ENCODE data around the gene LCE3E.
"Not testable (repeated sequence)": the region's sequence is repeated elsewhere in the genome, so short reads cannot be mapped to it uniquely, and the experiment has no call there.

Gene LCE3E

GRCh38 chr1:152577168-152577567, 10.6 kb upstream of the LCE3E start:
- no peak overlapping the region for H3K4me3 ChIP-seq (ENCODE audit: low read depth, low read length)
- no peak for TF ChIP-seq CTCF (IDR thresholded peaks at IDR 0.05; ENCODE audit: low read depth, low read length)

DNA sequence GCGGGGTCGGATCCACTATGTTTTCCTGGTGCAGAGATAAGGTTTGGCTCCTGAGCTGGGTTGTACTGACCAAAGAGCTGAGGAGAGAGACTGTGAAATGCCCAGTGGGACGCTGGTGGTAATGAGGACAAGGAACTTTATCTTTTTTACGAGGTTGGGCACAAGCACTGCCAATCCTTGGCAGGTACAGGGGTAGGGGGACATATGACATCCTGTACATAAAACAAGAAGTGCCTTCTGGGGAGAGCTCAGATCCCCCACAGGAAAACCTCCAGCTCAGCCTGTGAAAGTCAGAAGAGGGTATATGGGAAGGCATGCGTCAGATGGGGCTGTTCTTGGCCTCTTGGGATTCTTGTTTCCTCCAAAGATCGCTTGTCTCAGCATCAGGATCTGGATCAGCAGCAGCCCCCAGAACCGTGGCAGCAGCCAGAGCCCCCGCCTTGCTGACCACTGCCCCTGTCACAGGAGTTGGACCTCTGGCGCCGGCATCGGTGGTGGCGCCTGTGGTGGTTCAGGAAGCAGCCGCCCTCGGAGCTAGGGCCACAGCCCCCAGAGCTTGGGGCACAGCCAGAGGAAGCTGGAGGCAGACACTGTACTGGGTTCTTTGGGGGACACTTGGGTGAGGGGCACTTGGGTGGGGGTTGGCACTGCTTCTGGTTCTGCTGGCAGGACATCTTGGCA, 905 bp downstream of the LCE3E start:
- no peak overlapping the region for H3K4me3 ChIP-seq (ENCODE audit: low read depth, low read length)
- no peak for TF ChIP-seq CTCF (IDR thresholded peaks at IDR 0.05; ENCODE audit: low read depth, low read length)

DNA sequence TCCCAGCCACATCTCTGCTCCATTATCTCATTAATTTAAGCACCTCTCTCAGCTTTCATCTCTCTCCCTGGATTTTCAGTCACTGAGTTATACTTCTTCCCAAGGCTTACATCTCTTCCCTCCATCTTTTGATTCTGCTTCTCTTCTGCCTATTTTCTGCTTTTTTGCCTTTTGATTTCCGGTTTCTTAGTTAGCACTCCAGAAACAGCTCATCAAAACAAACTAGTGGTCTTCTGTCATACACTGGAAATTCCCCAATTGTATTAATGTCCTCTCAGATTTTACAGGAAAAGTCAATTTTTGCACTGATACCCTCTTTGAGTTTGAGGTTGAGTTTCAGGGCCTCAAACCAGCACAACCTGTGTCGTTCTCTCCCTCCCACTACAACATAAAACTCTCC, 1.5 kb downstream of the LCE3E start:
- no peak overlapping the region for H3K4me3 ChIP-seq (ENCODE audit: low read depth, low read length)
- TF ChIP-seq CTCF (IDR thresholded peaks at IDR 0.05; ENCODE audit: low read depth, low read length) = no peak

DNA sequence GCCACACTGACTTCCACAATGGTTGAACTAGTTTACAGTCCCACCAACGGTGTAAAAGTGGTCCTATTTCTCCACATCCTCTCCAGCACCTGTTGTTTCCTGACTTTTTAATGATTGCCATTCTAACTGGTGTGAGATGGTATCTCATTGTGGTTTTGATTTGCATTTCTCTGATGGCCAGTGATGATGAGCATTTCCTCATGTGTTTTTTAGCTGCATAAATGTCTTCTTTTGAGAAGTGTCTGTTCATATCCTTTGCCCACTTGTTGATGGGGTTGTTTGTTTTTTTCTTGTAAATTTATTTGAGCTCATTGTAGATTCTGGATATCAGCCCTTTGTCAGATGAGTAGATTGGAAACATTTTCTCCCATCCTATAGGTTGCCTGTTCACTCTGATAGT, 18.2 kb downstream of the LCE3E start:
- not testable (repeated sequence) for H3K4me3 ChIP-seq (ENCODE audit: low read depth, low read length)

DNA sequence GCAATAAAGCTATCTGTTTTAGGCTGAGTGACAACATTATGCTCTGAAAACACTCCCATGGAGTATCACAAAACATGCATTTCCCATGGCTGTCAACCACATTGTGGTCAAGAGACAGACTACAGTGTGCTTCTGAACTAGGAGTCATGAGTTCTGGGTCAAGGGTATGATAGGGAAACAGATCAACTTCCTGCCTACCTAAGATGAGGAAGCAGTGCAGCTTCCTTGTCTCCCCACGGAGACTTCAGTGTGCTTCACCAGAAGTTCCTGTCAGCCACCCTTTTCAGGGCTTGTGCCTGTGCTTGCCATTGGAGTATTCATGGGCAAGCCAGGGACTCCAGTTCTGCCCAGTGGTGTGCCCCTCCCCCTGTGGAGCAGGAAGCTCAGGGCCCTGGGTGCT, 19.9 kb downstream of the LCE3E start:
- H3K4me3 ChIP-seq (ENCODE audit: low read depth, low read length) = no peak overlapping the region
- no peak for TF ChIP-seq CTCF (IDR thresholded peaks at IDR 0.05; ENCODE audit: low read depth, low read length)

DNA sequence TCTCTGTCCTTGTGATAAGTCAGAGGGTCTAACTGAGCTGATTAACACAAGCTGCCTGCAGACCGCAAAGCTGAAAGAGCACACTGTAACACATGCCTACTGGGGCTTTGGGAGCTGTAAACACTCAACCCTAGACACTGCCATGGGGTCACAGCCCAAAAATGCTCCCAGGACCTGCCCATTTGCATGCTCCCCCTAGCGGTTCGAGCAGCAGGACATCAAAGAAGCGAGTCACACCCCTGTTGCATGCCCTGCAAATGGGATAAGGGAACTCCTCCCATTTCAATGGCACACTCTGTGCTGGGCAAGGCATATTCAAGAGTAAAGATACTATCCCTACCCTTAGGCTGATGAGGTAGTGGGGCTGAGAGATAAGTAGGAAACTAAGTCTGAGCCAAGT, 22.8 kb downstream of the LCE3E start:
- no peak overlapping the region for H3K4me3 ChIP-seq (ENCODE audit: low read depth, low read length)
- TF ChIP-seq CTCF (IDR thresholded peaks at IDR 0.05; ENCODE audit: low read depth, low read length) = no peak

GRCh38 chr1:152539901-152540300, 26.7 kb downstream of the LCE3E start:
- TF ChIP-seq CTCF (IDR thresholded peaks at IDR 0.05; ENCODE audit: low read depth, low read length) = no peak
- H3K4me3 ChIP-seq (ENCODE audit: low read depth, low read length) = no peak overlapping the region

DNA sequence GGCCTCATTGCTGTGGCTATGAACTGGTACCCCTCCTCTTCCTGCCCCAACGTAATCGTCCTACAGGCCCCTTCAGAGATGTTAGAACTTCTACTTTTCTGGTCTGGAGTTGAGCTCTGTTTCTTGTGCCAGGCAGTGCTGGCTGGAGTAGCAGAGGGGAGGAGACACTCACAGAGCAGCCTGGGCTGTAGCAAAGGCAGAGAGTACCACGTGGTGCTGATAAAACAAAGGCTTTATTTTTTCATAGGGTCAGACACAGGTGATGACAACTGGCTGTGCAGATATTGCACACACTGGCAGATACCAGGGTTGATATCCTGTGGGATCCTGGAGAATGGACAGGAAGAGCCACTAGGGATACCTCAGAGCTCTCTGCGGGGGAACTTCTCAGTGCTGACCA, 29.1 kb downstream of the LCE3E start:
- H3K4me3 ChIP-seq (ENCODE audit: low read depth, low read length) = no peak overlapping the region
- TF ChIP-seq CTCF (IDR thresholded peaks at IDR 0.05; ENCODE audit: low read depth, low read length) = no peak

All from WI38 (cell line).